GM21360 (cell line): ENCODE results near the gene CWC27.

Experiments
- ATAC-seq: cut with Tn5 transposase; IDR thresholded peaks from one replicate; pipeline ENCODE4 v1.9.1; 2021; ENCODE audit warnings: mild to moderate bottlenecking, moderate library complexity; ENCODE audit not compliant: unreplicated experiment

The CWC27 gene

DNA sequence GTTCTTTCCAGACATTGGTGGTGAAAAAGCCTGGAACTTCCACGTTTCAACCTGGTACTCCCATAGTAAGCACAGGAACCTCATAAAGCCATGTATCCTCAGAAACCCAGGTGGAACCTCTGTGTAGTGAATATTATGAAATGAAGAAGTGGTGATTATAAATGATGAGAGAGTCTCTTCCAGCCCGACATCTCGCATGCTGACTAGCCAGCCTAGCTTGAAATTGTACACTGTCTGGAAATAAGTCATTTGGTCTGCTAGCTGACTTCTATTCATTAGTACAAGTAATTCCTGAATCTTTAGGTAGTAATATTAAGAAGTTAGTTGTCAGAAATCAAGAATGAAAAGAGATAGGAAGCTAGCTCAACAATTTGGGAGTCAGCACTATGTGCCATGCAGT, 203.3 kb downstream of the CWC27 start:
- ATAC-seq = no peak

DNA sequence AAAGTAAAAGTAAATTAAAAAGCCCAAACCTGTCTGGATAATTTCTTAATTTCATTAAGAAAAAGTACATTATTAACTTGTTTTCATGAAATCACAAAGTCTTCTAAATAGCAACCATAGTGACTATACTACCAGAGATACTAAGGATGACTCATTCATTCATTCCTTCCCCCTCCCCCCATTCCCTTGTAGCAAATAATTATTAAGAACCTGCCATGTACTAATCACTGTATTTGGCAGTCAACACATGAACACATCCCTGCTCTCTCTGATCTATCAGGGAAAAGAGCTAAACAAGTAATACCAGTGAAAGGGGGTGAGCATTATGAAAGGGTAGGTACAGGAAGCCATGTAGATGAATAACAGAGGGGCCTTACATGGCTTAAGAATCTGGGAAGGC, 203.9 kb downstream of the CWC27 start:
- no peak for ATAC-seq

DNA sequence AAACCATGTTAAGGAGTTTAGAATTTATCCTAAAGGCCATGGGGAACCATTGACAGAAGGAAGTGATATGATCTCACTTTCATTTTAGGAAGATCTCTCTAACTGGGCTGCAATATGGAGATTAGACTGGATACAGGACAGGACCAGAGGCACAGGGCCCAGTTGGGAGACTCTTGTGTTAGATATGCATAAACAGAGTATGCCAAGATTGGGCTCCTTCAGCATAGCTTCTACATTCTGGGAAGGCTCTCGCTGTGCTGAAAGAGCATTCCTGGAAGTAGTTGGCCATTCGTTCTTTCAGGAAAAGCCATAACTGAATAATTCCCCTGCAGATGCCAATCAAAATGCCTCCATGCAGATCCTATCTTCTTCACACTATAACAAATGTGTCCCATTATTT, 204.5 kb downstream of the CWC27 start:
- no peak for ATAC-seq

DNA sequence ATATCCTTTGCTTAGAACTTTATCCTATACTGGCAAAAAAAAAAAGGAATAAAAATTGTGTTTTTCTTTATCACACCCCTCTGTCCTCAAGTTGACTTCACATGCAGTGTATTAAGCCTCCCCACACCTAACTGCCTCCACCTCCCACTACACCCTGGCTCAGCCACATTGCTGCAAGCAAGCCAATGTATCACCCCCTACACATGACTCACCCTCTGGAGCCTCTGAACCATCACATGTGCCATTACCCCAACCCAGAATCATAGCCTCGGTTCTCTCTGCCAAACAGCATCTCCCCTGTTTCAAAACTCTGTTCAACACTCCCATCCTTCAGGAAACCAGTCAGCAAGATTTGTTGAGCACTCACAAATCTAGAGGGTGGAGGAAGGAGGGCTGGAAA, 209.0 kb downstream of the CWC27 start:
- ATAC-seq = no peak

DNA sequence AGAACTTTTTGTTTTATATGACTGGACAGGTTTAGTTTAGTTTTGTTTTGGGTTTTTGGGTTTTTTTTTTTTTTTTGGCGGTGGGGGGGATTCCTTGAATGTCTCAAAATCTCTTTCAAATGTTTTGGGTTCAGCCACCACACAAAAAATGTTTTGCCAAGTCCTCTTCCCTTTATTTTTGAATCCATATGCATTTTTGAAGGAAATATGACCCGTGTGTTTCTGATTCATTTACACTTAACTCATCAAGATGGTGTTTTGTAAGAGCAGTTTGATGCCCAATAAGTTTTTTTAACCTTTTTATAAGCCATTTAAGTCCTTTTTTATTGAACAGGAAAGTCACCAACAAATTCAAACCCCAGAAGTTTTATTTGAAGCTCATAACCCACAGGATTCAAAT, 209.8 kb downstream of the CWC27 start:
- no peak for ATAC-seq

DNA sequence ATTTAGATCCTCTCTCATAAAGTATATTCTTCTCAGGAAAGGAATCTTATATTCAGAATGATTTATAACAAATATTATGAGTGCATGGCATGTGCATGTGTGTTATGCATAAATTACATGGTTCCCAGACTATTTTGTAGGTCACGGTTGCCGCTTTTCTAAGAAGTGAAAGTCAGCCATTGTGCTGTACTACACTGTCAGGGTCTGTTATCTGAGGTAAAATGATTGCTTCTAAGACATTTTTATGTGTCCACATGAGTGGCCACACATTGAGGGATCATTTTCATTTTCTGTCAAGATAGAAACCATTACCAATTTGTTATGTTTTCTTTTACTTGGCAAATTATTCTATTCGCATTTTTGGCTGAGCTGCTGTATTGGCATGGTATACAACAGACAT, 210.8 kb downstream of the CWC27 start:
- ATAC-seq = no peak

DNA sequence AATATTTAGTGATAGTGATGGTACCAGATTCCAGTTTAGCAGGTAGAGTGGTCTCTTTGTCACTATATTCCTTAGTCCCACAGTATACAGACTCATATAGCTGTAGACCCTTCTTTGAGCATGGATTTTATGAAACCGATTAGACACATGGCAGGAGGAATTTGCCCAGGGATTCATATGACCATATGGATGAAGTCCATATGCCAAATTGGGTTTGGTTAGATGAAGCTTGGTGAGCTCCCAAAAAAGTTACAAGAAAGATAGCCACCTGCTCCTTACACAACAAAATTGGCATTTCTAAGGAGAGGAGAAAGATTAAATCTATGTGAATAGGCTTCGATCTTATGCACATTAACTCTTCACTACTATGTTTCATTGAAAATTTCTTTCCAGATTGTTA, 211.4 kb downstream of the CWC27 start:
- no peak for ATAC-seq

DNA sequence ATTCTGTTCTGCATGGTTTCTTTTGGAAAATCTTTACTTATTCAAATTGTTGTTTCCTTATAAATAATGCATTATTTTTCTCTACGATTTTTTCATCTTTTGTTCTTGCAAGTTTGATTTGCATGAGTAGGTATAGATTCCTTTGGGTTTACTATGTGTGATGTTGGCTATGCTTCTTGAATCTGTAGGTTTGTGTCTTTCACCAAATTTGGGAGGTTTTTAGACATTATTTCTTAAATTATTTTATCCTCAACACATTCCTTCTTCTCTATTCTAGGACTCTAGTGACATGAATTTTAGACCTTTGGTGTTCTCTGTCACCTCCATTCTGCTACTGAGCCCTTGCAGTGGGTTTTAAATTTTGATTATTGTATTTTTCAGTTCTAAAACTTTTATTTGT, 219.0 kb downstream of the CWC27 start:
- no peak for ATAC-seq

DNA sequence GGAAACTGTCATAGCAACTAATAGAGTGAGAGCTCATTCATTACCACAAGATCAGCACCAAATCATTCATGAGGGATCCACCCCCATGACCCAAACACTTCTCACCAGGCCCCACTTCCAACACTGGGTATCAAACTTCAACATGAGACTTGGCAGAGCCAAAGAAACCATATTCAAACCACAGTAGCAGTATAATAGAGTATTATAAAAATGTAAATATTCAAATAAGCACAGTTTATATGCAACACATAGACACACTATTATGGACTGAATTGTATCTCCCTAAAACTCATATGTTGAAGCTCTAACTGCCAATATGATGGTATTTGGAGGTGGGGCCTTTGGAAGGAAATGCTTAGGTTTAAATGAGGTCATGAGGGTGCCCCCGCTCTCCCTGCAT, 240.5 kb downstream of the CWC27 start:
- ATAC-seq = no peak

DNA sequence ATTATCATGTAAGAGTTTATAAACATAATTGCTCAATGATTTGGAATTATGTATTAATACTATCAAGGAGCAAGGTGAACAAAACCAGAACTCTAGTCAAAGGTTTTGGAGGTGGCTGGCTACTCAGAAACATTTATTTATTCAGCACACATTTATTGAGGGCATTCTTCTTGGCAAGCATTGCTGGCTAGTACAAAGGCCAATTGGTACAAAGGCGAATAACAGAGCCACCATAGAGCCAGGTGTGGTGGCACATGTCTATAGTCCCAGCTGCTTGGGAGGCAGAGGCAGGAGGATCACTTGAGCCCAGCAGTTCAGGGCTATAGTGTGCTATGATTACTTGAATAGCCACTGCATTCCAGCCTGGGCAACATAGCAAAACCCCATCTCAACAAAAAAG, 242.1 kb downstream of the CWC27 start:
- ATAC-seq = no peak

DNA sequence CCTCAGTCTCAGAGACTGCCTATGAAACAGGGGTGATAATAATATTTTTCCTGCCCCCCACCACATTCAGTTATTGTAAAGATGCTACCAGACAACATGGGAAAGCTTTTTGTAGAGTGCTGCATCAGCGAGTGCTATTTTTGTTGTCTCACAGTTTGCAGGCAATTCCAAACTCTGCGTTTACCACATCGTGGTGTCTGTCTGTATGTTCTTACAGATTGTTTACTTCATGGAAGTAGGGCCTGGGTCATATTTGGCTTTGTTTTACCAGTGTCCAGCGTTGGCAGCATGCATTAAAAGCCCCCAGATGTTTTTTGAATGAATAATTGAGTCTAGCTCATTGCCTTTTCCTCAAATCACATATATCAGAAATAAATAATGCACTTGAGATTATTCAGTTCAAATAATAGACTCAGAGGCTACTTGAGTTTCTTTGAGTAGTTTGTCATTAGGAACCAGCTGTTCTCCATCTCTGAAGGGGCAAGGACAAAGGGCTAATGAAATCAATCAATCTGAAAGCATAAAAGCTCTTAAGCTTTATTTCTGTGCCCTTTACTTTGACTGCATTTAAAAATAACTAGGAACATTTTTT, 243.7 kb downstream of the CWC27 start:
- ATAC-seq = no peak

DNA sequence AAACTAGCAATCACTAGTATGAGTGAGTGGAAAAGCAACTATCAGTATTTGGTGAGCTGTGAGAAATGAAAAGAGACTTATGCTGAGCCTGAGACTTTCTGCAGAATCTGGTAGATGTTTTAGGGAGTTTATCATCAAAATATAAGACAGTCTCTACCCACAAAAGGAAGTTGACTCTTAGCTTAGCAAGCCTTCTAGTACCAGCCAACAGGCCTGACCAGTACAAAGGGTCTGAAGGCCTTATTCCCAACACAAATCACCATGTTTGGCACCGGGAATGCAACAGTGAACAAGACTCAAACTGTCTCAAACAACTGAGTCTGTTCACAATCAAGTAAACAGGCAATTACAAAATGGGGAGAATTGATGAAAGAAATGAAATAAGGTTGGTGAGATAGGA, 244.4 kb downstream of the CWC27 start:
- ATAC-seq = no peak

DNA sequence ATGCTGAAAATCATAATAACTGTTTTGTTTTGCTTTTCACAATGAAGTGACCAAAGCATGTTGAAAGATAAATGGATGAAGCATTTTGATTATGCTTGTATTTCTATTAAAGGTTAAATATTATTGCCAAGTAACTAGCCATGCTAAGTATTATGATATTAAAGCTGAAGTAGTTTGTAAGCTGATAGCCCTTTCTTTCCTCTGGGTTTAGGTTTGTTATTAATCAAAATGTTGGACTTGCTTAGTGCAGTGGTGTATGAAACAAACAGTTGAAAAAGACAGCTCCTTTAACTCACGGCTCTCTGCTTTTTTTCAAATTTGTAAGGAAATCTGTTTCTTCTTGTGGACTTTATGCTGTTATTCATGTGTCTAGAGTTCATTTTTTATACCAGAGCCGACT, 246.0 kb downstream of the CWC27 start:
- ATAC-seq = no peak

DNA sequence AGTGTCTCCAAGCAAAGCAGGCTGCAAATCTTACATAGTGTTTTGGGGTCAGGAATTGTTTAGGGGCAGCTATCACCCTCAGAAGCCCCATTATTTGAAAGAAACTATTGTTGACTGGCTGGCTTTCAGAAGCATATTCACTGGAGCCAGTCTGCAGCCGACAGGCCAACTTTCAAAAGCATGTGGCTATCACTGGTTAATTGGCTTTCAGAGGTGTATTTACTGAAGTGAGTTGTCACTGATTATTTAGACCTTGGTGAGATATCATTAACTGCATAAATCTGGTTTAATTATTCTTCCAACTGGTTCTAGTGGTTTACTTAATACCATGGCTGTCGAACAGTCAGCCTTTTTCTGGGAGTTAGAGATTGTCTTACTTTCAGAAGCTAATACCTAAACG, 247.0 kb downstream of the CWC27 start:
- no peak for ATAC-seq

DNA sequence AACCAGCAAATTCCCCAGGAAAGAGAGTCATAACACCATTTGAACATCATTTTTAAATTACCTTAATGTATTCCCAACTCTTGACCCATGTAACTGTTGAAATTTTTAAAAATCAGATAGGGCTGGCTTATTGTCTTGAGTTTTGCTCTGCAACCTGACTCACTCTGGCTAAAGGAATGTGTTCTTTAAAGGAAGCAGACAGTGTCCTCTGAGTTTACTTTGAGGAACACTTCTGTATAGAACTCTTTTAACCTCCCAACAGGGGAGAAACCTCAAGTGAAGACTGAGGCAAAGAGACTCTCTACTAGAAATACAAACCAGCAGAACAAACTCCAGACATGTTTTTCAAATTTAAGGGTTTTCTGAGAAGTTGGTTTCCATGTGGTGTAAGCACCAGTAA, 248.9 kb downstream of the CWC27 start:
- ATAC-seq = no peak

DNA sequence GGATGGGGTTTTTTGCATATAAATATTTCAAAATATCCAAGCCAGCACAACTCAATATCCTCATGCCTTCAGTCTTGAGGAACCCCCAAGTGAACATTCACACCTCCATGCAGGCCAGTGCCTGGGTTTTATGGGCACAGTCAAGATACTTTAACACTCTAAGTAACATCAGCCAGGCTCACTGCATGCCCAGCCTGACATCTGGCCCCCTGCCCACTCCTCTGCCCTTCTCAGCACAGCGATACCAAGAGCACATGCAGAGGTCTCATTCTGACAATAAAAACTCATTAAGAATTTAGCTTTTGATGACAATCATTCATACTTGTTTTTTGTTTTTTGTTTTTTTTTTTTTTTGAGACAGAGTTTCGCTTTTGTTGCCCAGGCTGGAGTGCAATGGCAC, 250.0 kb downstream of the CWC27 start:
- no peak for ATAC-seq

DNA sequence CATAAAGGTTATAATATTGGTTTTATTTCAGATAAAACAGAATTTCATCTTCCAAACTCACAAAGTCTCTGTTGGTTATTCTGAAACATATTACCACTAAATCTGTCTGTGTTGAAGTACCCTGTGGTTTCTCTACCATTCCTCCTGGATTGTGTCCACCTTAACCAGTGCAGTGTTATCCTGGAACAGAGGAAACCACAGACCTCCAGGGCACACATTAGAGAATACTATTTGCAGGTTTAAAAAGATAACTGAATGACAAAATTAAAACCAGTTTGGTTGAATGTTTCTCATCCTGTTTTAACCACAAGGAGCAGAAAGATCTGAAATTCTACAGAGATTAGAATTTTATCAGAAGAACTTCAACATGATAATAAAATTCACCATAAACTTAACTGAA, 251.8 kb downstream of the CWC27 start:
- no peak for ATAC-seq

DNA sequence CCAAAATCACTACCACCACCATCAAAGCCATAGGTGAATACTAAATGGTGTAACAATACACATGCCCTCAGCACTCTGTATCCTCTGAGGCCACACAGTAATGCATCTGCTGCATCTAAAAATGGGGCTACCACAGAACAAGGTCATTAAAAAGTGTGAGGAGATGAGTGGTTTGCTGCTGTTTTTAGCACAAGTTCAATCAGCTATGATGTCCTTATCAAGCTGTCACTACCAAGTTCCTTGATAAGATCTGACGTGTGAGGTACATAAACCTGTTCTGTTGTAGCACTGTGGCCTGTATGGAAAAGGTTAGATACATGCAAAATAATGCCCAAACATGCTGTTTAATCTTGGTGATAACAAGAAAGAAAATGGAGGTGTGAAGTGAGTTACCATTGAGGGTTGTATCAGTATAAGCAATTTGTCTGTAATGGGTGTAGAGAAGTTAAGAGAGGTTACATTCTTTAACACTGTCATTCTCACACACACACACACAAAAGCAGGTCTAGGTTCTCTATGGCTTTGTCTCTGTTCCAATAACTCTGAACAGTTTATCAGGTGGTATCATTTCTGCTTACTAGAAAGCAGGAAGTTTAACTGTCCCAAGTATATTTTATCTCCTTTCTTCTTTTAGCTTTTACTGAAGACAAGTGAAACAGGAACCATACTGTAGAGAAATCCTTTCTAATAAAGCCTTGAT, 252.9 kb downstream of the CWC27 start:
- ATAC-seq = peak; percentile 56

DNA sequence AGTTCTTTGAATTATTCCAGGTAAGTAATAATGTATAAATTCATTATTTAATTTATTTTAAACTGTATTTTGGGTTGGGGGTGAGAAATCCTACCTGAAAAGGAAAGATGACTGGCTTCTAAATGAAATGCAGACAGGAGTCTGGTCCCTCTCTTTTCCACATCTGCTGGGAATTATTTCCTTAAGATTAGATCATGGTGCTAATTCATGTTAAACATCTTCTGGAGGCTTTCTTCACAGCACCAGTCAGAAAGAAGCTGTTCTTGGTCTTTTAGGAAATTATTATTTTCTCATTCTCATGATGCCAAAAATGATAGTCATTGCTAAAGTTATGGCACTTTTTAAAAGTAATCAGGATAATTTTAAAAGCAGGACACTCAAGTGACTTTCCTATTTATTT, 254.2 kb downstream of the CWC27 start:
- ATAC-seq = no peak

DNA sequence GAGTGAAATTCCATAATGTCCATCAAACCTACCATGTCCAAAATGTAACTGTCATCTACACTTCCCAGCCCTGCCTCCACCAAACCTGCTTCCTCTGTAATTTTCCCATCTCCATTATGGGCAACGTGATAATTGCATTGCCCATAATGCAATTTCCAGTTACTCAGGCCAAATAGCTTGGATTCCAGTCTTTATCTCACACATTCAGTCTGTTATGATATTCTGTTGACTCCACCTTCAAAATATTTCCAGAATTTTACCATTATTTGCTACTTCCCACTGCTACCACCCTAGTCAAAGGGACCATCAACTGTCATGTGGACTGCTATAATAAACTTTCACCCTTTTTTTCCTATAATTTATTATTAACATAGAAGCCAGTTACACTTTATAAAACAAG, 256.0 kb downstream of the CWC27 start:
- ATAC-seq = no peak

DNA sequence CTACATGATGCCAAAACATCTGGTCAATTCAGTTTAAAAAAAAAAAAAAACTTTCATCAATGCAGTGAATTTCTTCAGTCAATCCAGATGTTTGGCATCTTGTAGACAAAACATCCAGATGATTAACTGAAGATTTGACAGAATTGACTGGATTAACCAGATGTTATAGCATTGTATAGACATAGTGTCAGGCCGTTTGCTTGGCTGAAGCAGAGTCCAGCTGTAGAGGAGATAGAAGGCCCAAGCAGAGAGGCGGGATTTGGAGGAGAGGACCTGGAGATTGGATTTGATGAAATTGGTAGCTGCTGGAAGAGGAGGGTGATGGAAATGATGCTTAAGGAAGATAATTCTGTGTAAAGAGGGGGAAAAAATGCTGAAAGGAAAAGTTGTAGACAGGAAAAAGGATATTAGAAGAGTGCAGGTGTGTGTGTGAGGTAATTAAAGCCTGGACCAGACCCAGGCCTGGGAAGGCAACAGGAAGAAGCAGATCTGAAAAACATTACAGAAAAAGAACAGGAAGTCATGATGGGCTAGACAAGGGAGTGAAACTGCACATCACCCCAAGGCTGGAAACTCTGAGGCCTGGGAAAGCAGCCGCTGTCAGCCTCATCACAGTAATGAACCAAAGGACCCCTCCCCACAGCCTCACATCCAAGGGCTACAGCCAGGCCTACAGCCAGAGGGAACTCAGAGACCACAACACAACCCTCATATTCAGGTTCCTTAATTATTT, 258.3 kb downstream of the CWC27 start:
- peak; percentile 67 for ATAC-seq

DNA sequence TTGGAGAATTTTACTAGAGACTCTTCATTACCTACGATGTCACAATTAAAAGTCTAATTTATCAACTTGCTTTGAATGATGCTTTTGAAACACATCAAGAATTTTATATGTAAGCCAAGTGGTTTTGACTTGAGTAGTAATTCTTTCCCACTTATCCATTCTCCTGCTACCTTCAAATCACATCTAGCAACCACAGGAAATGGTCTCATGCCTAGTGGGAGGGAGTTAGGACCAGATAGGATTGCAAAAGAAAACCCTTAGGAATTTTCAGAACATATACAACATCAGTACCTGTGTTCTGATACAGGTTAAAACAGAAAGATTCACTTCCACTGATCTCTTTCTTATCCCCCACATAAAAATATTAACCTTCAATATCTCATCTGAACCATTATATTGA, 260.4 kb downstream of the CWC27 start:
- no peak for ATAC-seq
